NCI-H146 treated with DMSO at 0.1 percent for 48 hours (cell line): ENCODE results near the gene SYNGR4.
A peak's percentile ranks its signal among the peaks of the same experiment; 100 is the strongest.
"Not testable (repeated sequence)": the region's sequence is repeated elsewhere in the genome, so short reads cannot be mapped to it uniquely, and the experiment has no call there.

Experiments used
- DNase-seq: peaks from one replicate; lab custom pipeline; 2025; ENCODE audit not compliant: unreplicated experiment; lab: John Stamatoyannopoulos, UW

SYNGR4 gene, protein sequence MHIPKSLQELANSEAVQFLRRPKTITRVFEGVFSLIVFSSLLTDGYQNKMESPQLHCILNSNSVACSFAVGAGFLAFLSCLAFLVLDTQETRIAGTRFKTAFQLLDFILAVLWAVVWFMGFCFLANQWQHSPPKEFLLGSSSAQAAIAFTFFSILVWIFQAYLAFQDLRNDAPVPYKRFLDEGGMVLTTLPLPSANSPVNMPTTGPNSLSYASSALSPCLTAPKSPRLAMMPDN

DNA sequence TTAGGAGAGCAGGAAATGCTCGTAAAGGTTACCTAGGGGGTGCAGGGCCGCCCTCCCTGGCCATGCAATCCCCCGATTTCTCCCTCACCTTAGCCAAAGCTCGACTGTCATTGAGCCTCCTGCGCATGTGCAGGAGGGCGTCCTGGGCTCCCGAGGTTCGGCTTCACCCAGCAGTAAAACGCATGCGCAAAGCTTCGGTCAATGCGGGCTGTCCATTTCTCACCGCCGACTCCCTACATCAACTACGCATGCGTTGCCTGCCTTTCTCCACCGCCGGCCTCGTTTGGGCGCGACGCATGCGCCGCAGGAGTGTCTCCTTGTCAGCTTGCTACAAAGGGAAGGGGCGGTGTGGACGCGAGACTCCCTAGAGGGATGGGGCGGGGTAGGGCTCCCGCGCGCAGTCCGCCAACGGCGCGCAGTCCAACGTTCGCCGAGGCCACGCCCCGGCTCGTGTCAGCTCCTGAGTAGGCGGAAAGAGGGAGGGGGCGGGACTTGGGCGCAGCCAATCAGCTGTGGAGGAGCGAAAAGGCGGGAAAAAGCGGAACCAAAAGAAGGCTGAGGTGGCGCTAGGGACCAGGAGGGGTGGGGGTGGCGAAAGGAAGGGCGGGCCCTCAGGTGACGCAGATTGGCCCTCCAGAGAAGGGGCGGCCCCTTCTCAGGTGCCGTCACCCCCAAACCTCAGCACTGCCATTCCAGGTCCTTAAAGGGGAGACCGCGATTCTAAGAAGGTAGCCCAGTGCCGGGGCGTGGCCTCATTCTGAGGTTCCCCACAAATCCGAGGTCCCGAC is at the start of gene SYNGR4, which contains the start of gene TMEM143:
SYNGR4 (plus strand) TSS at position 558 of the 788 bp plus-strand sequence. CDS start 1,476 bp downstream, outside the sequence.
TMEM143 (minus strand) TSS at position 131 of the 788 bp plus-strand sequence; CDS start at position 111, 20 bp downstream.
- peak; percentile 99 for DNase-seq

DNA sequence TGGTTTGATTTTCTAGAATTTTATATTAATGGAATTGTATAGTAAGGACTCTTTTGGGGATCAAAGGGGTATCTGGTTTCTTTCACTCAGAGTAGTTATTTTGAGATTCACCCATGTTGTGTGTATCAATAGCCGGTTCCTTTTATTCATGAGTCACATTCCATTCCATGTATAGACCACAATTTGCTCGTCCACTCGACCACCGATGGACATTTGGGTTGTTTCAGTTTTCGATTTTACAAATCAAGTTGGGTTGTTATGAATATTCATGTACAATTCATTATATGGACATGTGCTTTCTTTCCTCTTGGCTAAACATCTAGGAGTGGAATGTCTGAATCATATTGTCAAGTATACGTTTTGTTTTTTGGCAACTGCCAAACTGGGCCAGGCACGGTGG is 48.5 kb upstream of the SYNGR4 start:
- no peak for DNase-seq

DNA sequence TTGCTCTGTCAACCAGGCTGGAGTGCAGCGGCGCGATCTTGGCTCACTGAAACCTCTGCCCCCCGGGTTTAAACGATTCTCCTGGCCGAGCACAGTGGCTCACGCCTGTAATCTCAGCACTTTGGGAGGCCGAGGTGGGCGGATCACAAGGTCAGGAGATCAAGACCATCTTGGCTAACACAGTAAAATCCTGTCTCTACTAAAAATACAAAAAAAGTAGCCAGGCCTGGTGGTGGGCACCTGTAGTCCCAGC is 46.5 kb upstream of the SYNGR4 start:
- not testable (repeated sequence) for DNase-seq

DNA sequence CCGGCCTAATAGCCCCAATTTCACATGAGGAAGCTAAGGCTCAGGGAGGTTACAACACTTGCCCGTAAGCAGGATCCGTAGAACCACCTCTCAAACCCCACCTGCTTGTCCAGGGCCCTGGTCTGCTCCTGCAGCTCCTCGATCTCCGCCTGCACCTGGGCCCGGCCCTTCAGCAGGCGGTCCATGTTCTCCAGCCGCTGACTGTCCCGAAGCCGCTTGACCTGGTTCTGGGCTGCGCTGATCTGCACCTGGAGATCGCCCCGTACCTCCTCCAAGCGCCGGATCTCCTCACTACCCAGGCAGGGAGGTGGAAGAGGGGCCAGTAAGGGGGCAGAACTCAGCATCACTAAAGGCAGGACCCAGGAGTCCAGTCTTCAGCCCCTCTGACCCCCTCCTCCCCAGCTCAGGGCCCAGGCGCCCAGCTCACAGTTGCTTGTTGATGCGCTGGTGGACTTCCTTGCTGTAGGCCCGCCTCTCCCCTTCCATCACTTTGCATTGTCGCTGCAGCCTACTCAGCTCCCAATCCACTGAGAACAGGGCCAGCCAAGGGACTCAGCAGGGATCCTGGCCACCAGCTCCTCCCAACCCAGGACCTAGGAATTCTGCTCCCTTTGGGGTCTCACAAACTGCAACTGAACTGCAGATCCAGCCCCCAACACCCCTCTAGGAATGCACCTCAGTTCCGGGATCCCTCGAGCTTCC is 45.7 kb upstream of the SYNGR4 start:
- DNase-seq = no peak

DNA sequence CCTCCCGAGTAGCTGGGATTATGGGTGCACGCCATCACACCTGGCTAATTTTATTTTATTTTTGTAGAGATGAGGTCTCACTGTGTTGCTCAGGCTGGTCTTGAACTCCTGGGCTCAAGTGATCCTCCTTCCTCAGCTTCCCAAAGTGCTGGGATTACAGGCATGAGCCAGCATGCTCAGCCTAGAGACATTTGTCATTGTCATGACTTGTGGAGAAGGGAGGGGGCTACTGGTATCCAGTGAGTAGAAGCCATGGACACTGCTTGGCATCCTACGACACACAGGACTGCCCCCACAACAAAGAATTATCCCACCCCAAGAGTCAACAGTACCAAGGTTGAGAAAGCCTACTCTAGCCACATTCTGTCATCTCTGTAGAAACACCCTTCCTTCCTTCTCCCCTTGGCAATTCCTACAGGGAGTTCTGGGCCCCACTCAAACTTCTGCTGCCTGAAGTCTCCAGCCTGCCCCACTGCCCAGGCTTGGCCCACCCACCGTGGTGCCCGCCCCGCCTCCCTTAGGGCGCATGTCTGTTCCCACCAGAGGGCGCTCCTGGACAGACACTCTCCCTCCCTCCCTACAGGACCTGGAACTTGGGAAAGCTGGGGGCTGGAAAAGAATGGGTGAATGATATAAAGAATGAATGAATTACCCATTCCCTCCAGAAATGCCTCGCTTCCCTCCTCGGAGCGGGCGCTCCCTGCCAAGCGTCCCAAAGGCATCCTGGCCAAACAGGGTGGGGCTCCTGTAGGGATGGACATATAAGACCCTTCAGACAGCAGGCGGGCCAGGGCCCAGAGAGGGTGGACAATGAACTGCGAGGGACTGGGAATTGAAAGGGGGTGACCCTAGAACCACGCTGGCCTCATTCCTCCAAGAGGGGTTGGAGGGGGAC is 44.3 kb upstream of the SYNGR4 start:
- DNase-seq = peak; percentile 43

DNA sequence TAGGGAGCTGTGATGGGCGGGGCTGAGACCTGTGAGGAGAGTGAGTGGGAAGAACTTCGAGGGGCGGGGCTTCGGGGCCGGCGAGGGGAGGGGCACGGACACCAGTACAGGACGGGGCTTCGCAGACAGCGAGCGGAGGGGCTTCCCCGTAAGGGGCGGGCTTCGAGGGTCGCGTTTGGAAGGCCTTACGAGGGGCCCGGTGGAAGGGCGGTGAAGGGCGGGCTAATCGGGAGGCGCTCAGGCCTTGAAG is 42.9 kb upstream of the SYNGR4 start:
- peak; percentile 96 for DNase-seq

DNA sequence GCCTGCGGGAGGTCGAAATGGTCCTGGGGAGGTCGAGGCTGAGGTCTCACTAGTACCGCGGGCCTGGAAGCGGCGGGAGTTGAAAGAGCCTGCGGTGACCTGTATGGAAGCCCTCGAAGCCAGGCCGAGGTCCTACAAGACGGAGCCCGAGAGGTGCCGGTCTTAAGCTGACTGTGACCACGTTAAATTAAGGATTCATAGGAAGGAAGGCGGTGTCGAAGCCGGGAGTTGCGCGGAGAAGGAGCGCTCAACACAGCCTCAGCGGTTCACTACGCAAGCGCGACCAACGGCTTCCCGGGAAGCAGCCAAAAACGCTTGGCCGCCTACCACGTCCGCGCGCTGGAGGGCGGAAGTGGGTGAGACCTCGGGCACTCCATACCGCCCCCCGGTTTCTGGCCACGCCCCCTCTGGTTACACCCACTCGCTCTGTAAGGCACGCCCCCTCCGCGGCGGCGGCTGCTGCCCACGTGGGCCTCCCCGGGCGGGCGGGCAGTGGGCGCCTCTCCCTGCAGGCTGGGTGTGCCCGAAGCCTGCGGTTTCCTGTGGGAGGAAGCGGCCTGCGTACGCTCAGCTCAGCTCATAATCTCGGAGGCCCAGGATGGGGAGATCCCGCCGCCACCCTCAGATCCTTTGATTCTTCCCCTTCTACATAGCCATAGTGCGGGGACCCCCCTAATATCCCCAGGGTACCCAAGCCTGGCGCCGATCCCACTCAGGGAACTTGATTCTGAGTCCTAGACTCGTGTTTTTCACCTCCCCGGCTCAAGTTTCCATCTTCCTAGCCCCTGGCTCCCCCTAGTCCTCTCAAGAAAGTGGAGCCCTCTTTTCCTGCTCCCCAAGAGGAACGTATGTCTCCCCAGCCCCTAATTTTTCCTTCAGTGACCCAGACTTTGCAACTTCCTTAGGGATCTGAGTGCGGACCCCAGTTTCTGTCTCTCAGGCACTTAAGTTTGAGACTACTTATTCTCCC is 42.3 kb upstream of the SYNGR4 start:
- peak; percentile 91 for DNase-seq

DNA sequence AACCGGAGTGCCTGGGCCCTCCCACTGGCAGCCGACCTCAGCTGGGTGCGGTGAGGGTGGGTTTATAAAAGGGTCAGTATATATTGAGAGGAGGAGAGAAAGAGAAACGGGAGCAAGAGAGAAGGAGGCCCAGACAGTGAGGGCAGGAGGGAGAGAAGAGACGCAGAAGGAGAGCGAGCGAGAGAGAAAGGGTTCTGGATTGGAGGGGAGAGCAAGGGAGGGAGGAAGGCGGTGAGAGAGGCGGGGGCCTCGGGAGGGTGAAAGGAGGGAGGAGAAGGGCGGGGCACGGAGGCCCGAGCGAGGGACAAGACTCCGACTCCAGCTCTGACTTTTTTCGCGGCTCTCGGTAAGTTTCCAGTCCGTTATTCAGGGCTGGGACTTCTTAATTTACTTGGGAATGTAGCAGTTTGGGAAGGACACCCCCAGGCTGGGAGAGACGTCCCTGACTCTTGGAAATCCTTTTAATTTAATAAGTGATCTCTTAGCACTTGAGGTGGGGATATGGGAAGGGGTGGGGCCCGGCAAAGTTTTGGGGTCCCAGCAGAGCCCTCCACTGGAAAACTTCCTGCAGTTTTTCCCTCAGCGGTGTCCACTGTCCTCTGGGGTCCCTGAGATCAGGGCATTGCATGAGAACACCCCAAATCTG is 38.8 kb upstream of the SYNGR4 start, which contains the start of gene EMP3:
EMP3 (plus strand) TSS at position 288 of the 646 bp plus-strand sequence. CDS start 1,293 bp downstream, outside the sequence.
- peak; percentile 40 for DNase-seq

DNA sequence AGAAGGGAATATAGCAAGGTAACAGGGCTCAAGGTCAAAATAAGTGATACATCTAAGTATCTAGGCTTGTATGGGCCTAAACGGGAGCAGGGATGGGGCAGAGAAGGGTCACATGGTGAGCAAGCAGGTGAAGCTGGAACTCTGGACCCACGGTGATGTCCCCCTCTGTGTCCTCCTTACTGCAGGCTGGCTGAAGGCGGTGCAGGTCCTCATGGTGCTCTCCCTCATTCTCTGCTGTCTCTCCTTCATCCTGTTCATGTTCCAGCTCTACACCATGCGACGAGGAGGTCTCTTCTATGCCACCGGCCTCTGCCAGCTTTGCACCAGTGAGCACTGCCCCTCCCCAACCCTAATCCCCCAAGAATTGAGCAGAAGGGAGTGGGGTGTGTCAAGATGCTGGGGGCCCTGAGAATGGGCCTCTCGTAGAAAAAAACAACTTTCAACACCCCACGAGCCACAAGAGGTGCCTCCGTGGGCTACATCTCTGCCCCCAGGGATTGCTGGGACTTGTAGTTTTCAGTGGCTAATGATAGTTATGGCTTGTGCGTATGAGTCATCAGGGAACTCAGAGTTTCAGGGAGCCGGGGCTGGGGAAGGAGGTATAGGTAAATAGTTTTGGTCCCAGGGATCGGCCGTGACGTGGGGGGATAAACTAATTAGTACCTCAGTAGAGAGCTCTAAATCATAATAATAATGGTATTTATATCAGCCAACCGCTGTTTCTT is 34.8 kb upstream of the SYNGR4 start:
- DNase-seq = no peak

DNA sequence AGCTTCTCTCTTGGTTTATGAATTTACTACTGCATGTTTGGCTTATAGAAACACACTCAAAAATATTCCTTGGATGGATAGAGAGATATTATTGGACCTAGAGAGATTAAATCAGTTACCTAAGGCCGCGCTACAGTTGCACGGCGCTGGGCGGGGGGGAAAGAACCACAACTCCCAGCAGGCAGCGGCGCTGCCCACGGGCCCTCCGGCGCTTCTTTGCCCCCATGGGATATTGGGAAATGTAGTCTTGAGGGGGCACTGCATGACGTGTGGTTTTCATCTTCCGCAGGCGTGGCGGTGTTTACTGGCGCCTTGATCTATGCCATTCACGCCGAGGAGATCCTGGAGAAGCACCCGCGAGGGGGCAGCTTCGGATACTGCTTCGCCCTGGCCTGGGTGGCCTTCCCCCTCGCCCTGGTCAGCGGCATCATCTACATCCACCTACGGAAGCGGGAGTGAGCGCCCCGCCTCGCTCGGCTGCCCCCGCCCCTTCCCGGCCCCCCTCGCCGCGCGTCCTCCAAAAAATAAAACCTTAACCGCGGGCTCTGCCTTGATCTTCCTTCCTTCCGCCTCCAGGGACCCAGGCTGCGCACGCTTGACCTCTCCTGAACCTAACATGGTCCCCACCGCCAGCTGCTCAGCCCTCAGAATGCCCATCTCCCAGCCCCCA is 34.0 kb upstream of the SYNGR4 start:
- DNase-seq = peak; percentile 94

DNA sequence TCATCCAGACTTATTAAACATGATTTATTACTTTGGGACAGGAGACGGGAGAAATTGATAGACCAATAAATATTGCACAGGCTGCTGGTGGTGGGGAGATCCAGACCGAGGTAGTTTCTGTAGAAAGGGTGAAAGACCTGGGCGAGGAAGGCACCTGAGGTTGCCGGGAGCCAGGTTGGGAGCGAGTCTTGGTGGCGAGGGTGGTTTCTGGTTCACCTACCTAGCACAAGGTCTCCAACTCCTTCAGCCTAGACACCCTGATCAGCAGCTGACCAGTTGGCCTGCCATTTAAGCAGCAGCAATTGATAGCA is 31.9 kb upstream of the SYNGR4 start:
- DNase-seq = no peak

DNA sequence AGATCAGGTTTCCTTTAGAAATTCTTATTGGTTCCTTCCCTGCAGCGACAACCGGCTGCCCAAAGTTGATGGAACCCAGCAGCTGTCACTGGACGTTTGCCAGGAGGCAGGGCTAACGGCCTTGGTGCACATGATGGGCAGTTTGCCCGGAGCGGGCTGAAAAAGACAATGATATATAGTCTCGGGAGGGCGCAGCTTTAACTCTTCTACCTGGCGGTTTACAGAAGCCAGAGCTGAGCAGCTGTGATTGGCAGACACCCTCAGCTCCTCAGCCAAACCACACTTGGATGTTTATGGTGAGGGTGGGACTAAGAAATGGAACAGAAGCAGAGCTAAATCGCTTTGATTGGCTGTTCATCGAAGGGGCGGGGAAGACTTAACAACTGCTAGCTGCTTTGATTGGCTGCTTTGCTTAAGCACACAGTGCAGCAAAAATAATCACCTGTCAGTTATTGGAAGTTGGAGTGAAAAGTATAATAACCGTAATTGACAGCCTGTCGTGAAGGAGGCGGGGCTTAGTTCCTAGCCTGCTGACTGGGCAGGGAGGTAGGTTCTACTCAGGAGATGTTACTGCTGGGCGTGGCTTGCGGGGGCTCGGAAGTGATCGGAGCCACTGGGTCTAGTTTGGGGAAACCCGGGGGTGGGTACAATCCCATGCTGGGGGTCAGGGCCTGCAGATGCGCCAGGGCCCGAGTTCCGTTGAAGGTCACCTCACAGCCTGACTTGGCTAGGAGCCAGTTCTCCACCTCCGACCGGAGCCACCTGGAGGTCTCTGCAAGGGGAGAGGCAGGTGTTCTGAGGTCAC is 31.3 kb upstream of the SYNGR4 start:
- peak; percentile 100 for DNase-seq

DNA sequence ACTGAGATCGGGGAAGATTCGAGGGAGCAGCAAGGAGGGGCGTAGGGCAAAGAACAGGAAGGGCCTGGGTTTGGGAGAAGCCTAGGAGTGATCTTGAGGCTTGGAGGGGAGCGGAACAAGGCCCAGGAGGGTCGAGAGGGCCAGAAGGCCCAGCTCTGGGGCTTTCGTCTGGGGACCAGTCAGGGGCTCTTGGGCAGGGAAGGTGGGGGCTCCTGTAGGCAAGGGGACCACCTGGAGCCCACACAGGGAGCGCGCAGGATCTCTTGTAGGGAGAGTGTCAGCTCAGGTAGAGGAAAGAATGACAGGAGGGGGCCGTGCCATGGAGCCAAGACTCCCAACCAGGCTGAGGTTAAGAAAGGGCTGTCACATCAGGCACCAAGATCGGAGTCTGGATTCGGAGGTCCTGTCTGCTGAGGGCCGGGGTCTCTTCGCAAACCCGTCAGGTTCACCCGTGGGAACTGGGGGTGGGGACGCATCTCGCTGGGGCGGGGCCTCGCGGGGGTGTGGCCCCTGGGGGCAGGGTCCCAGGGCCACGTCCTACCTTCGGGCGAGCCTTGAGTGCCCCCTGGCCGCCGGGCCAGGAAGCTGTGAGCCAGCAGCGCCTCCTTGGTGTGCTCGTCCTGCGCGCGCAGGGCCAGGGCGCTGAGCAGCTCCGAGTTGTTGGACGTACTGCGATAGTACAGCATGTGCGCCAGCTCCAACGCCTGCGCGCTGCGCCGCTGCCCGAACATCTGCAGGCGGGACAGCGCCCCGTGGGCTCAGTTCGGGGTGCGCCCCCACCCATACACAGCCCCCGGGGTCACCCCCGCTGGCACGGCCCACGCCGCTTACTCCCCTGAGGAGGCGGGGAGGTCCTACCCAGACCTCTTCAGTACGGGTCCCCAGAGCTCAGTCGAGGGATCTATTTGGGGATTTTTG is 30.4 kb upstream of the SYNGR4 start:
- DNase-seq = peak; percentile 84

DNA sequence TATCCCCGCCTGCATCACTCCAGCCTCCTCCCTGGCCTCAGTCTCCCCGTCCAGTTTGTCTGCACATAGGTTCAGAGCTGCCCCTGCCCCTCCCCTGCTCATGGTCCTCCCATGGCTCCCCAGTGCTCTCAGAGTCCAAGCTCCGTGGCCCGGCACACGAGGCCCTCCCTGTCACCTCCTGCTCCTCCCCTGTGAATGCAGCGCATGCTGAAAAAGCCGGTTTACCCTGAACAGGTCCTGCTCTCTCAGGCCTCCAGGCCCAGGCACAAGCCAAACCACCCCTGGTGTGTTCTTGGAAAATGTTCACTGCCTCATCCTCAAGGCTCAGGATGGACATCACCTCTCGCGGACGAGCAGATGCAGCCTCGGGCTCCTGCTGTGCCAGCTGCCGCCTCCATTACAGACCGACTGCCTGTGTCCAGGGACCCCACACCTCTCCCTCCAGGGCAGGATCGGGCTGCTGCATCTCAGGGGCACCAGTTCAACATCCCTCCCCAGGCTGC is 25.9 kb upstream of the SYNGR4 start:
- DNase-seq = no peak

DNA sequence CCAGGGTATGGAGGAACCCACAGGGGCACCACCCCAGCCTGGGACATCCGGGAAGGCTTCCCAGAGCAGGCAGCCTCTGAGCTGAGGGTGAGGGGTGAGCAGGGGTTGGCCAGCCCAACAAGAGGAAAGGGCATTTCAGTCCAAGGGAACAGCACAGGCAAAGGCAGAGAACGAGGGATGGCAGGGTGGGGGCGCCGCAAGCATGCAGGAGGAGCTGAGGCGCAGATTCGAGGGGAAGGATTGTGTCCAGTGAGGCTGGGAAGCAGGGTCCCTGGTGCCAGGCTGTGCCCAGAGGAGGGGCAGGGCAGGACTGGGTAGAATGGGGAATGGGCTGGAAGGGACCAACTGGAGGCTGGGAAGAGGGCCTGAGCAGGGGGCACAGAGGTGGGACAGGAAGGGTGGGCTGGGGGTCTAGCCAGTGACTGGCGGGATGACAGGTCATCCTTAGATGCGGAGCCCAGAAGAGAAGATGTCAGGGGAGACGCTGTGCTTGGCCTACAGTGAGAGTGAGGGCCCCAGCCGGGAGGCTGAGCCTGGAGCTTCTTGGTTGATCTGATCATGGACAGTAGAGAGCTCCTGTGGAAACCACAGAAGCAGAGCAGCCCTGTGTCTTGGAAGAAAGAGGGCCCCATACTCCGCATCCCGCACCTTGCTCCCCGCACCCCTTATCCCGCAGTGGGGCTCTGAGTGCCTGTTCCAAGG is 25.2 kb upstream of the SYNGR4 start:
- no peak for DNase-seq

DNA sequence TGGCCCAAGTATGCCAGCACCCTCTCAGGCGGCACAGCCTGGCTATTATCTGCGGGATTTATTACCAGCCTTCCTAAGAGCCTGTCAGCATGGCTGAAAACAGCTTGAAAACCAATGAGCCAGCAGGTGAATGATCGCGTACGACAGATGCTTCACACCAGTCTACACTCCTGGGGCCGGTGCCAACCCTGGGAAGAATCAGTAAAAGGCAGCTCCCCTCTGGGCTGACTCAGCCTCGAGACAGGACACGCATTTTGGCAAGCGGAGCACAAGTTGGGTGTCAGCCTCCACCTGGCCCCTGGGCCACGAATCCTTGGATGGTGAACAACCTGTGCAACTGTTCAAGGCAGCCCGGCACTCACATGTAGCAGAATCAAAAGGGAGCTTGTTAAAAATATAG is 23.2 kb upstream of the SYNGR4 start:
- no peak for DNase-seq
